Aorta (tissue), 5 donors: ENCODE results near the gene PARP2. TPM values are rescaled to one million over a fixed set of nuclear protein-coding genes. Genes with fewer than 3 reads are reported as not detected.
A peak's percentile ranks its signal among the peaks of the same experiment; 100 is the strongest.

Experiments
- ATAC-seq: fragments of 200-7000 bp; cut with Tn5 transposase; one replicate; pipeline ENCODE4 v1.9.1; 2022; ENCODE audit warnings: moderate library complexity; ENCODE audit not compliant: low FRiP score
- DNase-seq, 2 donors: peaks; one replicate each; pipeline ENCODE4 v3.0.0-alpha.2; 2020
- H3K27ac ChIP-seq, 2 donors: one replicate each; pipeline ENCODE4 v1.5.1; 2013; ENCODE audit warnings: low read length in 2 of 2, mild to moderate bottlenecking in 2 of 2, moderate library complexity in 2 of 2, control low read depth in 1 of 2, inconsistent platforms in 1 of 2, low read depth in 1 of 2
- H3K27me3 ChIP-seq, 2 donors: one replicate each; pipeline ENCODE4 v1.6.1; 2013; ENCODE audit warnings: control low read depth in 1 of 2, low read length in 1 of 2, mild to moderate bottlenecking in 1 of 2, moderate library complexity in 1 of 2; ENCODE audit not compliant: insufficient read depth in 2 of 2, control insufficient read depth in 1 of 2
- H3K36me3 ChIP-seq, 2 donors: one replicate each; pipeline ENCODE4 v1.6.1; 2013; ENCODE audit warnings: control low read depth in 1 of 2, low read length in 1 of 2, mild to moderate bottlenecking in 1 of 2; ENCODE audit not compliant: insufficient read depth in 2 of 2, control insufficient read depth in 1 of 2
- H3K4me1 ChIP-seq, 2 donors: one replicate each; pipeline ENCODE4 v1.6.1; 2013; ENCODE audit warnings: low read length in 2 of 2, control low read depth in 1 of 2, mild to moderate bottlenecking in 1 of 2, moderate library complexity in 1 of 2; ENCODE audit not compliant: insufficient read depth in 2 of 2, control insufficient read depth in 1 of 2
- H3K4me3 ChIP-seq, 2 donors: one replicate each; pipeline ENCODE4 v1.5.1; 2013; ENCODE audit warnings: low read length in 2 of 2, control low read depth in 1 of 2, mild to moderate bottlenecking in 1 of 2
- H3K9me3 ChIP-seq: one replicate; pipeline ENCODE4 v1.6.1; 2013; ENCODE audit warnings: mild to moderate bottlenecking, low read length; ENCODE audit not compliant: control insufficient read depth
- WGBS, 2 donors: extraction: QIAGEN DNeasy Blood & Tissue Kit; methylation state at CpG; one replicate each; pipeline ENCODE4 v1.1.7; 2013; 5-methylcytosine and 5-hydroxymethylcytosine counted together
- intact Hi-C, 2 donors: fragments of 100-400 bp; cut with DNase I; formaldehyde crosslinking; loops; one replicate each; pipeline versions ENCODE4 v1.14.2 to v1.15.0; 2022
- long read RNA-seq, 2 donors: library from polyadenylated mRNA; unstranded; transcript quantifications; one replicate each; pipeline ENCODE4 v2.0.0, GENCODE V29; 2020 to 2021
- polyA plus RNA-seq, 2 donors: library from polyadenylated mRNA; stranded (reverse); fragments of 200-250 nt; gene quantifications; one replicate each; pipeline ENCODE4 v1.2.3, GENCODE V29; 2013
- total RNA-seq, 2 donors: library from RNA; stranded (reverse); fragmentation: NEBNext Ultra II Directional; extraction: Animal tissue kit (Norgen Biotek cat#: 25700); gene quantifications; one replicate each; pipeline ENCODE4 v1.2.1, GENCODE V29; 2021
- donor health status: healthy with polysubstance abuse.
- donor health status: Bipolar disorder and iron deficiency.
- donor health status: DM: no; HTN: no; CAD: no.
- donor health status: DM: no; HTN: no; CAD: no.
- donor health status: DM: yes; HTN: yes; CAD: no.

PARP2 gene, protein sequence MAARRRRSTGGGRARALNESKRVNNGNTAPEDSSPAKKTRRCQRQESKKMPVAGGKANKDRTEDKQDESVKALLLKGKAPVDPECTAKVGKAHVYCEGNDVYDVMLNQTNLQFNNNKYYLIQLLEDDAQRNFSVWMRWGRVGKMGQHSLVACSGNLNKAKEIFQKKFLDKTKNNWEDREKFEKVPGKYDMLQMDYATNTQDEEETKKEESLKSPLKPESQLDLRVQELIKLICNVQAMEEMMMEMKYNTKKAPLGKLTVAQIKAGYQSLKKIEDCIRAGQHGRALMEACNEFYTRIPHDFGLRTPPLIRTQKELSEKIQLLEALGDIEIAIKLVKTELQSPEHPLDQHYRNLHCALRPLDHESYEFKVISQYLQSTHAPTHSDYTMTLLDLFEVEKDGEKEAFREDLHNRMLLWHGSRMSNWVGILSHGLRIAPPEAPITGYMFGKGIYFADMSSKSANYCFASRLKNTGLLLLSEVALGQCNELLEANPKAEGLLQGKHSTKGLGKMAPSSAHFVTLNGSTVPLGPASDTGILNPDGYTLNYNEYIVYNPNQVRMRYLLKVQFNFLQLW
- total RNA-seq (10 to 100 TPM; 13.4 to 19.5 TPM), polyA plus RNA-seq (10 to 100 TPM; 13.4 to 21.4 TPM)
- long read RNA-seq, donor 1, transcript PARP2-202 (16 exons, 1,881 nt) = major isoform, 19 of 40 reads
- long read RNA-seq, donor 1, partial matches to known transcripts = 12 of 40 reads
- long read RNA-seq, donor 1, other reads (novel, unspliced or antisense) = 9 of 40 reads
- long read RNA-seq, donor 2, transcript PARP2-201 (16 exons, 1,886 nt) = major isoform, 5 of 10 reads
- long read RNA-seq, donor 2, partial matches to known transcripts = 1 of 10 reads
- long read RNA-seq, donor 2, other reads (novel, unspliced or antisense) = 3 of 10 reads

DNA sequence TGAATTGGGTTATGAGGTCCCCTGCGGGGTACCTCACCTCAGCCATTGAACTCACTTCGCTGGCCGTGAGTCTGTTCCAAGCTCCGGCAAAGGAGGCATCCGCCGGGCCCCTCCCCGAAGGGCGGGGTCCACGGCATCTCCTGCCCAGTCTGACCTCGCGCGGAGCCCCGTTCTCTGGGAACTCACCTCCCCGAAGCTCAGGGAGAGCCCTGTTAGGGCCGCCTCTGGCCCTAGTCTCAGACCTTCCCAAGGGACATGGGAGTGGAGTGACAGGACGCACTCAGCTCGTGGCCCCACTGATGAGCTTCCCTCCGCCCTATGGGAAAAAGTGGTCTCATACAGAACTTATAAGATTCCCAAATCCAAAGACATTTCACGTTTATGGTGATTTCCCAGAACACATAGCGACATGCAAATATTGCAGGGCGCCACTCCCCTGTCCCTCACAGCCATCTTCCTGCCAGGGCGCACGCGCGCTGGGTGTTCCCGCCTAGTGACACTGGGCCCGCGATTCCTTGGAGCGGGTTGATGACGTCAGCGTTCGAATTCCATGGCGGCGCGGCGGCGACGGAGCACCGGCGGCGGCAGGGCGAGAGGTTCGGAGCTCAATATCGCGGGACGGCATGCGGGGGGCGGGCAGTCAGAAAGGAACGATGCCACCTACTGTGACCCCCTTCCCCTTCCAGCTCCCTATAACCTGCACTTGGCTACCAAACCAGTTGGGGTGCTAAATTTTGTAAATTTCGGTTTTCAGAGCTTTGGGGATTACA is at the start of gene PARP2:
TSS of gene PARP2 (plus strand) at position 544 of the 770 bp plus-strand sequence. CDS start at position 551, 7 bp downstream.
- no peaks in the 10 kb centered on the region for H3K9me3 ChIP-seq
- DNase-seq (peak; percentile 98 to 99), ATAC-seq (peak; percentile 99)
- no peaks in the 10 kb centered on the region for H3K27me3 ChIP-seq
- intact Hi-C loops = loop anchor here (1.0 to 10.0 kb wide), 6 partner anchors 69 to 340 kb away; partner anchors contain the start of genes APEX1 (in 1 of the 2), OSGEP (in 1 of the 2), PIP4P1 (in 1 of the 2) and PNP (in 1 of the 2)
- H3K36me3 ChIP-seq = peaks cover 0 to 2% of the 10 kb centered on the region in 2 donors
- WGBS, 2 donors = 0% methylated on average over 47 to 50 of the region's 50 CpGs
- H3K27ac ChIP-seq = peak within 1 kb of the TSS; percentile 80 to 94
- peak within 1 kb of the TSS; percentile 92 to 96 for H3K4me3 ChIP-seq
- no peaks in the 10 kb centered on the region for H3K4me1 ChIP-seq

DNA sequence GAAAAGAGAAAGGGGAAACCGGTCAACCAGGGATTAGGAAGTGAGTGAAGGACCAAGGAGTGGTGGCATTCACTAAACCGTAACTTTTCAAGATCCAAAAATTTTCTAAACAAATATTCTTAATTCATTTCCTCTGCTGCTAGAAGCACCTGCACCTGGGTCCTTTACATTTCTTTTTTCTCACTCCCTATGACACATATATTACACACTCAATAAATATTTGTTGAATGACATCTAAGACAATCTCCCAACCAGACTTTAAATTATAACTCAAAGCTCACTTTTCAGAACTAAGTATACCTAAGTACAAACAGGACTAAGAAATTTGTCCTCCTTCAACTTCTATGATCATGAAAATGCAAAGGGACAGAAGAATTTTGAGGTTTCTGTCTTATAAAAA is 48.8 kb upstream of the PARP2 start:
- DNase-seq (no peak), ATAC-seq (no peak)
- Histone ChIP-seq H3K9me3 (no peaks in the 10 kb centered on the region), H3K27ac (no peak overlapping the region), H3K36me3 (peaks cover 10 to 16% of the 10 kb centered on the region in 2 donors), H3K4me3 (no peak overlapping the region), H3K4me1 (no peaks in the 10 kb centered on the region), H3K27me3 (no peaks in the 10 kb centered on the region)
- intact Hi-C loops = no loop called here
- 91 to 94% methylated on average over 2 of the region's 2 CpGs for WGBS, 2 donors

DNA sequence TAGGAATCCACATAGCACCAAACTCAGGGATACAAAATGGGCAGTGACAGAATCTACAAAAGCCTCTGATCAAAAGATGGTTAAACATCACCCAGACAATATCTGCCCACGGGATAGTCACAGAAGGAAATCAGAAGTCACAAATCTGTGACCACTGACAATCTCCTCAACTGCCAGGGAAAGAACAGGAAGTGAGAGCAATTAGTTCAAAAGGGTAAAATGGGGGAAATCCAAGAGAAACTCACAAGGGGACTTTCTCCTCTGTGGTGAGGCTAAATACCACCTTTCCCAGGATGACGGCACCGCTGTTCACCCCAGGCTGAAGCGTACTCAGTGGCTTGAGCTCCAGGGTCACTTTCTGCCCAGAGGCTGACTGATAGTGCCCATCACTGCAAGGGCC is 48.4 kb upstream of the PARP2 start:
- H3K4me1 ChIP-seq = no peaks in the 10 kb centered on the region
- H3K36me3 ChIP-seq = peaks cover 10 to 16% of the 10 kb centered on the region in 2 donors
- 87 to 93% methylated on average over 4 of the region's 4 CpGs for WGBS, 2 donors
- H3K27me3 ChIP-seq = no peaks in the 10 kb centered on the region
- no peaks in the 10 kb centered on the region for H3K9me3 ChIP-seq
- H3K27ac ChIP-seq = no peak overlapping the region
- no peak for DNase-seq
- ATAC-seq = no peak
- no peak overlapping the region for H3K4me3 ChIP-seq
- intact Hi-C loops = no loop called here

DNA sequence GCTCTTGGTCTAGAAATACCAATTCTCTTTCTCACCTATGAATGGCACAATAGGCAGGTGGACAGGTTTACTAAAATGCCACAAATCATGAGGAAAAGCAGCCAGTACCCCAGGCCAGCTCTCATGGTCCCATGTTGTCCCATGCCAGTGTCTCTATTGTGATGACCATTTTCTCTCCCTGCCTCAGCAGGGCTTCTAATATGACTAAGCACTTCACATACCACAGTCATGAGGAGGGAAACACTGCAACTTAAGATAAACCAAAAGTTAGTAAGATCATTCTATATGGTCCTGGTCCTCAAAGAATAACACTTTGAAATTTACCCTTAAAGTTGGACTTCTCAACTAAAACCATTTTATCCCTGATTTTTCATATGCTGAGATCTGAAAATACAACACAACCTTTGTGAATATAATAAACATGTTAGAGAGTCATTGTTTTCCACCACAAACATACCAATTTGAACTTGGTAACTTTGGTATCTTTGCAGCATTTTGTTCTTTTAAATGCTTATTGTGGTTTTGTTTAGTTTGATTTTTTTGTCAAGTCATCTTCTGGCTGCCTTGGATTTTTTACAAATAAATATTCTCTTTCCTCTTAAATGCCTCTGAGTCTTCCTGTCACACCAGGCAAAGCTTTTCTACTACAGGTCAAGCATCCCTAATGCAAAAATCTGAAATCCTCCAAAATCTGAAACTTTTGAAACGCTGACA is 41.2 kb upstream of the PARP2 start:
- no peaks in the 10 kb centered on the region for H3K4me1 ChIP-seq
- H3K4me3 ChIP-seq = no peak overlapping the region
- WGBS, 2 donors = 93 to 96% methylated on average over 1 of the region's 1 CpG
- no peak for ATAC-seq
- no peaks in the 10 kb centered on the region for H3K27me3 ChIP-seq
- peaks cover 5 to 11% of the 10 kb centered on the region in 2 donors for H3K36me3 ChIP-seq
- H3K27ac ChIP-seq = no peak overlapping the region
- no peak for DNase-seq
- intact Hi-C loops = no loop called here
- no peaks in the 10 kb centered on the region for H3K9me3 ChIP-seq

DNA sequence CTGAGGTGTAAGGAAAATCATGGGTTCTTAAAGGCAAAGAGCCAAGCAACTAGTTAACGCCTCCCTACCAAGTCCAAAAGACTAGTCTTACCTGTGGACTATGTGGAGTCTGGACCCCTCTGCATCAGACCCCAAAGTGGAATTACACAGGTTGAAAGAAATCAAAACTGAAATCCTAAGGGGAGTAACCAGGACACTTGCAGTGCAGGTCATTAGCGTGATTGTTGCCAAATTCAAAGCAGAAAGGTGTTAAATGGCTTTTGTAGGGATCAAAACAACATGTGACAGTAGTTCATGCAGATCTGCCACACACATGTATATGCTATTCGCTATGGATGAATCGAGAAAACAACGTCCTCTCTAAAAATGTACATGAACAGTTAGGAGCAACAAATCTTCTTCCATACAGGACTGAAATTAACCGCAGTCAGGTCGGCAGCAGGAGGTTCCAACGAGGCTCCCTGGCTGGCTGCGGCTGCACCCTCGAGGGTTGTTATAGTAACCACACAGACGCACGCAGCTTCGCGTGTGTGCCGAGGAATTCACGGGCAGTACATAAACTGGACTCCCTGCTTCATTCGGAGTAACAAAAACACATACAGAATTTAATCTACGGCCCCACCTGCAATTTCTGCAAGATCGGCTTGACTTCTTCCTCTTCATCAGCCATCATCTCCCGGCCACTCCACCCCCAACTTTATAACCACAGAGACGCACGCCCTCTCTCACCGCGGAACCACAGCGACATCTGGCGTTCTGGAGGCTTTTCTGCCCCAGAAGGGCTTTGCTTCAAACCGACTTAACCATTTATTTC is 38.0 kb upstream of the PARP2 start, which contains the start of gene TTC5:
TSS of gene TTC5 (minus strand) at position 687 of the 814 bp plus-strand sequence. CDS start at position 673, 14 bp downstream.
- H3K9me3 ChIP-seq = no peaks in the 10 kb centered on the region
- DNase-seq (peak; percentile 88 to 95), ATAC-seq (peak; percentile 94)
- intact Hi-C loops = no loop called here
- H3K27me3 ChIP-seq = no peaks in the 10 kb centered on the region
- H3K27ac ChIP-seq = peak within 1 kb of the TSS in 1 of 2 donors; percentile 12
- 0 to 1% methylated on average over 27 of the region's 27 CpGs for WGBS, 2 donors
- H3K4me1 ChIP-seq = no peaks in the 10 kb centered on the region
- H3K4me3 ChIP-seq = peak within 1 kb of the TSS; percentile 89 to 93
- H3K36me3 ChIP-seq = peaks cover 0 to 1% of the 10 kb centered on the region in 2 donors

DNA sequence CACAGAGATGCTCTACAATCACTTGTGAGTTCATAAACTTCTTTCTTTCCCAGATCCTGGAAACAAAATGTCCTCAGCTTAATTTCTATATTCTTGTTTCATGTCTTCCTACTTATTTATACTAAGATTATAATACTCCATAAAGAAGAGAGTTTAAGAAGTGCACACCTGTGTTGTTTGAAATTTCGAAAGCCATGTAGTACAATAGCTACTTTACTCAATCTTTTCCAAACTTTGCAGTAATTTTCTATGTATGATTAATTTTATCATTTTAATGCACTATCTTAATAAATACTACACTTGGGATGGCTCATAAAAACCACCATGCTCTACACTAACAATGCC is 37.4 kb upstream of the PARP2 start:
- H3K27ac ChIP-seq = no peak overlapping the region
- no peak for ATAC-seq

DNA sequence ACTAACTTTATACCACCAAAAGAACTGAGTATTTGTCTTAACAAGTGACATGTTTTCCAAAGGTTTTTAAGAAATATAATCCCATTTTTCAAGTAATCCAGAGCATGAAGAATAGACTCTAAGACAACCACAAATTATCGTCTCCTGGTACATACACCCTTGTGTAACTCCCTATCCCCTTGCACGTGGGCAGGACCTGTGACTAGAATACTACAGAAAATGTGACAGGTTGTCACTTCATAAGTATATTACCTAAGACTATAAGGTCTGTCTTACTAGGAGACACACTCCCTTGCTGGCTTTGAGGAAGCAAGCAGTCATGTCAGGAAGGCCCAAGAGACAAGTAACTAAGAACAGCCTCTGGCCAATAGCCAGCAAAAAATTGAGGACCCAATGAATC is 29.4 kb upstream of the PARP2 start:
- intact Hi-C loops = no loop called here
- DNase-seq (no peak), ATAC-seq (no peak)
- no peak overlapping the region for H3K4me3 ChIP-seq
- H3K36me3 ChIP-seq = peaks cover 7 to 8% of the 10 kb centered on the region in 2 donors
- 88 to 90% methylated on average over 2 of the region's 2 CpGs for WGBS, 2 donors
- H3K27me3 ChIP-seq = no peaks in the 10 kb centered on the region
- H3K27ac ChIP-seq = no peak overlapping the region
- no peaks in the 10 kb centered on the region for H3K9me3 ChIP-seq
- no peaks in the 10 kb centered on the region for H3K4me1 ChIP-seq

More for the DNA sequence above, 37.4 kb upstream of the PARP2 start:
- no peak overlapping the region for H3K4me3 ChIP-seq
- H3K9me3 ChIP-seq = no peaks in the 10 kb centered on the region
- no peaks in the 10 kb centered on the region for H3K27me3 ChIP-seq
- no peaks in the 10 kb centered on the region for H3K36me3 ChIP-seq
- WGBS, 2 donors = 93 to 96% methylated on average over 1 of the region's 1 CpG
- H3K4me1 ChIP-seq = no peaks in the 10 kb centered on the region
- no peak for DNase-seq
- intact Hi-C loops = no loop called here
